Activated CD4-positive, alpha-beta T cell treated with anti-CD3 and anti-CD28 coated beads, Interleukin-2, amount 10 ng/mL, durations not matched to agents 7 days and 5 days (primary cell): ENCODE results near the gene DNLZ. TPM values are rescaled to one million over a fixed set of nuclear protein-coding genes. Genes with fewer than 3 reads are reported as not detected.
A peak's percentile ranks its signal among the peaks of the same experiment; 100 is the strongest.

Experiments used
- CTCF ChIA-PET: fragments of 350-600 bp; sonication (Branson Sonifier 250); formaldehyde crosslinking; loops from one replicate; lab custom pipeline; 2021; ENCODE audit warnings: antibody characterized with exemption; lab: Charles Lee
- POLR2A ChIA-PET: fragments of 350-600 bp; sonication (Branson Sonifier 250); formaldehyde crosslinking; loops from one replicate; lab custom pipeline; 2021; ENCODE audit warnings: antibody characterized with exemption; lab: Charles Lee
- DNase-seq: peaks from one replicate; pipeline ENCODE4 v3.0.0-alpha.2; 2020
- H3K27ac Mint-ChIP-seq: one replicate; pipeline ENCODE4 v1.8.0; 2021; ENCODE audit warnings: mild to moderate bottlenecking, moderate library complexity, mixed read lengths
- H3K27me3 Mint-ChIP-seq: one replicate; pipeline ENCODE4 v1.8.0; 2021; ENCODE audit warnings: mixed read lengths
- H3K36me3 Mint-ChIP-seq: one replicate; pipeline ENCODE4 v1.8.0; 2021; ENCODE audit warnings: low read depth, mixed read lengths
- H3K4me1 Mint-ChIP-seq: one replicate; pipeline ENCODE4 v1.8.0; 2021; ENCODE audit warnings: mixed read lengths
- H3K4me3 Mint-ChIP-seq: one replicate; pipeline ENCODE4 v1.8.0; 2021; ENCODE audit warnings: mild to moderate bottlenecking, moderate library complexity, mixed read lengths
- H3K9me3 Mint-ChIP-seq: one replicate; pipeline ENCODE4 v1.8.0; 2021; ENCODE audit warnings: mixed read lengths
- total RNA-seq, 2 experiments: library from RNA; stranded (reverse); gene quantifications; one replicate each; pipeline ENCODE4 v1.2.3, GENCODE V29; 2021

The DNLZ gene
- total RNA-seq, 2 experiments from 2014 or later: 13.1 to 14.6 TPM

DNA sequence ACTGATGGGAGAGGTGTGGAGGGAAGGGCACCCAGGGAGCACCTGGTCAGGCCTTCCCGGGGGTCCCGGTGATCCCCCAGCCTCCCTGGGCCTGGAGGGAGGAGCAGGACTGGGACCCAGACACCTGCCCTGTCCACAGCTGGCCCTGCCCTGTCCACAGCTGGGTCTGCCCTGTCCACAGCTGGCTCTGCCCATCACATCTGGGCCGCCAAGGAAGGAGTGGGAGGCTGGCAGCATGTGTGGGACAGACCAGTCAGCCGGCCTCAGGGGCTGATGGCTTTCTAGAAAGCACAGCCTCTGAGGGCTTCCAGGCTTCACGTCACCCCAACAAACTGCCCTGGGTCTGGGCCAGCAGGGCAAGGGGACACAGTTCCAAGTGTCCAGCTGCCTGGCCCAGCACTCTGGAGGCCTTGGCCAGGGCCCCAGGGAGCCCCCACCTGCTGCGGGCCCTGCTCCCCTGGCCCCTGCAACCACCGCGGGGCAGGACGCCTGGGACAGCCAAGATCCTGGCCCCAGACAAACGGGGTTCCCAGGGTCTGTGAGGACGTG is 12.2 kb downstream of the DNLZ start:
- no peak for DNase-seq
- H3K27me3 Mint-ChIP-seq: no peaks in the 10 kb centered on the region
- CTCF ChIA-PET: no interaction called here
- H3K4me3 Mint-ChIP-seq: no peak overlapping the region
- no peaks in the 10 kb centered on the region for H3K4me1 Mint-ChIP-seq
- no peaks in the 10 kb centered on the region for H3K36me3 Mint-ChIP-seq
- POLR2A ChIA-PET: no interaction called here
- H3K9me3 Mint-ChIP-seq: no peaks in the 10 kb centered on the region
- H3K27ac Mint-ChIP-seq: no peak overlapping the region

DNA sequence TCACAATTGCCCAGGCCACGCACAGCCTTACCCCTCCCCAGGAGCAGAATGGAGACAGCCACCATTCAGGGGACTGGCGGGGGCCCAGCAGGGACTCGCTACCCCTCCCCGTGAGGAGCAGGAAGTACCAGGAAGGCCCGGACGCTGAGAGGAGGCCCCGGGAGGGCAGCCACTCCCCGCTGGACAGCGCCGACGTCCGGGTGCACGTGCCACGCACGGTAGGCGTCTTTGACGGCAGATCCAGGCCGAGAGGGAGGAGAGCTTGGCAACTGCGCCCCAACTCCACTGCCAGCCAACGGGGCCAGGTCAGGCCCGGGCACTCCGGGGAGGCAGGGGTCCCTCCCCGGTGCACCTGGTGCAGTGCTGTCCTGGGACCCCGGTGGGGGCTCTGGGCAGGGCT is 14.0 kb downstream of the DNLZ start:
- CTCF ChIA-PET: no interaction called here
- no peak for DNase-seq
- Mint-ChIP-seq H3K4me1 (no peaks in the 10 kb centered on the region), H3K4me3 (no peak overlapping the region), H3K27me3 (no peaks in the 10 kb centered on the region), H3K27ac (no peak overlapping the region), H3K9me3 (no peaks in the 10 kb centered on the region), H3K36me3 (no peaks in the 10 kb centered on the region)
- POLR2A ChIA-PET: no interaction called here

DNA sequence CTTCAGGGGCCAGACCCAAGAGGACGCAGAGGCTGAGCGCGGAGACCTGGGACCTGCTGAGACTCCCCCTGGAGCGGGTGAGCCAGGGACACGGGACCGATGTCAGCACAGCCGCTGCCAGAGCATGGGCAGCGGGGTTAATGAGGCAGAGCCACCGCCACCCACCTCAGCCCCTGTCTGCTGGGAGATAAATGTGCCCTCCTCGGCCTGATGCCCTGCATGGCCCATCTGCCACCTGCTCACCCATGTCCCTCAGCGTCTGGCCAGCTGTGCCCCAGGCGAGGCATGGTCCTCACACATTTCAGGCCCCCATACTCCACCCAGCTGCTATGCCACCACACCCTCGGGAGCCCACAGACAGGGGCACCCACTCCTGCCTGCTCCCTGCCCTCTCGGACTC is 14.9 kb downstream of the DNLZ start:
- Mint-ChIP-seq H3K4me3 (no peak overlapping the region), H3K27me3 (no peaks in the 10 kb centered on the region), H3K4me1 (no peaks in the 10 kb centered on the region), H3K9me3 (no peaks in the 10 kb centered on the region), H3K27ac (no peak overlapping the region), H3K36me3 (no peaks in the 10 kb centered on the region)
- POLR2A ChIA-PET: no interaction called here
- CTCF ChIA-PET: no interaction called here
- no peak for DNase-seq

DNA sequence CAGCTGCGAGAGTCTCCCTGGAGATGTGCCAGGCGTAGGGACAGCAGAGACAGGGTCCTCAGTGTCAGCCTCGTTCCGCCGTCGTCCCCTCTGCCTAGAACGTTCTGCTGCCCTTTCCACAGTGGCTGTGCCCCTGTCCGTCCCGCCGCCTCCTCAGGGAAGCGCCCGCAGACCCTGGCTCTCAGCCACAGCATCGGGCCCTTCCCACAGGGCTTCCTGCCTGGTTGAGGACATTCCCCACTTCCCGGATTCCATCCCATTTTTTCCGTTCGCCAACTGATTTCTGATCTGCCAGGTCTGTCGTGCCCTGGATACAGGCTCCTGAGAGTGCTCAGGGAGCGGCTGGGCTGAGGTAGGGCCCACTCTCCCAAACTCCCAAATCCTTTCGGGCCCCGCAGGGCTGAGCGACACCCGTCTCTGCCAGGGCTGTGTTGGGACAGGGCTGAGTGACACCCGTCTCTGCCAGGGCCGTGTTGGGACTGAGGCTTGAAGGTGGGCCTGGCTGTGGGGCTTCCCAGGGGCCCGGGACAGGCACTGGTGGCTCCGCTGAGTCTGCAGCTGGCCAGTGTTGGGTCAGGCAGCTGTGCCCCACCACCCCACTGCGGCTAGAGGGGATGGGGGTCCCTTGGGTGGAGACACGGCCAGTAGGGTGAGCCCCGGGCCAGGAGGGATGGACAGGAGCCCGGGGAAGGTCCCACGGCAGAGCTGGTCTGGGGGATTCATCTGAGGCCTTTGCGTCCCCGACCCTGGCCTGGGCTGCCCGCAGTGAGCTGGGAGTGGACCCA is 15.9 kb downstream of the DNLZ start:
- no peaks in the 10 kb centered on the region for H3K9me3 Mint-ChIP-seq
- POLR2A ChIA-PET: no interaction called here
- no peak overlapping the region for H3K4me3 Mint-ChIP-seq
- DNase-seq: no peak
- CTCF ChIA-PET: interaction anchor here (1.2 kb wide), 1 partner anchor 15 kb away, joined by 4 read pairs; no protein-coding TSS in a partner anchor
- H3K4me1 Mint-ChIP-seq: peaks cover 1% of the 10 kb centered on the region
- no peak overlapping the region for H3K27ac Mint-ChIP-seq
- H3K27me3 Mint-ChIP-seq: no peaks in the 10 kb centered on the region
- no peaks in the 10 kb centered on the region for H3K36me3 Mint-ChIP-seq

DNA sequence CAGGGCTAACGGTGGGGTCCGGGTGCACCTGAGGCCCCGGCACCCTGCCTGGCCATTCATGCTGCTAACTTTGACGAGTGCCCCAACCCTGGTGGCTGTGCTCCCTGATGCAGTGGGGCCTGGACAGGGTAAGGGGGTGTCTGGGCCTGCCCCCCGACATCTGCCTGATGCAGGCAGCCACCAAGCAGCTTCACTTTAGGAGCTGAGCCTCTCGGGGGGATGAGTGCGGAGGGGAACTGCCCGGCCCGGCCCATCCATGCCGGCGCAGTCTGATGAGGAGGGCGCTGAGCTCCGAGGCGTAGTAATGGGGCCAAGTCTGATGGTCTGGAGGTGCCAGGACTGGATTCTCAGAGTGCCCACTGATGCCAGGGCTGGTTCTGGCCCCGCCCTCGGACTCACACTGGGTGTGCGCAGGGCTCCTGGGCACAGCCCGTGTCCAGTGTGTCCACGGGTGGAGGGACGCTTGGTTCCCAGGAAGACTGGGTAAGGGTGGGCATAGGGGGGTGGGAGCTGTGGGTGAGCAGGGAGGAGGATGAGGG is 16.5 kb downstream of the DNLZ start:
- peaks cover 1% of the 10 kb centered on the region for H3K4me1 Mint-ChIP-seq
- H3K27ac Mint-ChIP-seq: no peak overlapping the region
- no peak overlapping the region for H3K4me3 Mint-ChIP-seq
- ChIA-PET POLR2A (no interaction called here), CTCF (interaction anchor here (1.2 kb wide), 1 partner anchor 15 kb away, joined by 4 read pairs; no protein-coding TSS in a partner anchor)
- no peaks in the 10 kb centered on the region for H3K27me3 Mint-ChIP-seq
- no peak for DNase-seq
- no peaks in the 10 kb centered on the region for H3K36me3 Mint-ChIP-seq
- H3K9me3 Mint-ChIP-seq: no peaks in the 10 kb centered on the region

DNA sequence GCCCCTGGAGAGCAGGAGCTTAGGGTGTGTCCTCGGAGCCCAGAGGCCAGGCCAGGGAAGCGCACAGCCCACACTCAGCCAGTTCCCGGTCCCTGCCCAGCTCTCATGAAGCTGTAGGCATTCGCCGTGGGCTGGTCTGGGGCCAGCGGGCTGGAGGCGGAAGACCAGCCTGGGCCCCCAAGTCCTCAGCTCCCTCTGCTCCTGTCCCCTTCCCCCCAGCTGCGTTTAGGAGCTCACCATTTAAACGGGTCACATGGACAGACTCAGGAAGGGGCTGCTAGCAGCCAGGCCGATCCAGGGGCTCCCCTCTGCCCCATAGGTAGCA is 17.4 kb downstream of the DNLZ start:
- DNase-seq: no peak
- no peaks in the 10 kb centered on the region for H3K36me3 Mint-ChIP-seq
- H3K27me3 Mint-ChIP-seq: no peaks in the 10 kb centered on the region
- ChIA-PET POLR2A (no interaction called here), CTCF (interaction anchor here (0.7 kb wide), 1 partner anchor 17 kb away, joined by 4 read pairs; the partner anchor contains the start of gene DNLZ)
- H3K4me3 Mint-ChIP-seq: no peak overlapping the region
- no peaks in the 10 kb centered on the region for H3K9me3 Mint-ChIP-seq
- H3K4me1 Mint-ChIP-seq: peaks cover 1% of the 10 kb centered on the region
- H3K27ac Mint-ChIP-seq: no peak overlapping the region

DNA sequence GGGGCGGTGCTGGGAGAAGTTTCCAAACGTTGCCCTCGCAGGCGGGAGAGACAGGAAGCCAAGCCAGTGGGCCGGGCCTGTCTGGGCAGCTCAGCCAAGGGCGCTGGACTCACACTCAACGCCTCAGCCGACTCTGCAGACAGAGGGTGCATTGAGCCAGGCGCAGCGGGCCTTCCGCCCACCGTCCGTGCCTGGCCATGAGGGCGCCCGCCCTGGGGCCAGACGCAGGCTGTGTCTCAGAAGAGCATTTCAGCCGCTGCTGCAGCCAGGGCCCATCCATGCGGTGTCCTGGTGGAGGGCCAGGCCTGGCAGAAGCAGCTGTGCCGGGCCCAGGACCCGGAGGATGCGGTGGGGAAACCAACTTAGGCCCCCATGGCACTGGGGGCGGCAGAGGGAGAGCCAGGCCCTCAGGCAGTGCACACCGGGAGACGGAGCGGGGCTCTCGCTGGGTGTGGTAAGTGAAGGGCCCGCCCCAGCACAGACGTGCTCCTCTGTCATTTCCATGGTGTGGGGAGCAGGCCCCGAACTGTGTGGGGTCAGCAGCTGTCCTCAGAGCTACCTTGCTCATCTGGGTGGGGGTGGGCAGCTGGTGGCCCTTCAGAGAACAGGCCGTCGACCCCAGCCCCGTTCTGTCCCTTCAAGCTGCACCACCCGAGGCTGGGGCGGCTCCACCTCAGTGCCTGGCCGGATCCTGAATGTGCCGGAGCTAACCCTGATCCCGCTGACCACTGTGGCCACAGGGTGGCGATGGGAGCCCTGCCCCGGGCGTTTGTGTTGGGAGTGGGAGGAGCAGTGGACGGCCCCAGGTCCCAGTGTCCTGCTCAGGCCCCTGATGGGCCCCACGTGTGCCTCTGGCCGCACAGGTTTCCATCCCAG is 18.0 kb downstream of the DNLZ start:
- Mint-ChIP-seq H3K27ac (no peak overlapping the region), H3K4me3 (no peak overlapping the region), H3K9me3 (no peaks in the 10 kb centered on the region), H3K4me1 (peaks cover 1% of the 10 kb centered on the region), H3K27me3 (no peaks in the 10 kb centered on the region), H3K36me3 (no peaks in the 10 kb centered on the region)
- DNase-seq: no peak
- ChIA-PET POLR2A (no interaction called here), CTCF (interaction anchor here (0.7 kb wide), 1 partner anchor 18 kb away, joined by 4 read pairs; the partner anchor contains the start of gene DNLZ)

DNA sequence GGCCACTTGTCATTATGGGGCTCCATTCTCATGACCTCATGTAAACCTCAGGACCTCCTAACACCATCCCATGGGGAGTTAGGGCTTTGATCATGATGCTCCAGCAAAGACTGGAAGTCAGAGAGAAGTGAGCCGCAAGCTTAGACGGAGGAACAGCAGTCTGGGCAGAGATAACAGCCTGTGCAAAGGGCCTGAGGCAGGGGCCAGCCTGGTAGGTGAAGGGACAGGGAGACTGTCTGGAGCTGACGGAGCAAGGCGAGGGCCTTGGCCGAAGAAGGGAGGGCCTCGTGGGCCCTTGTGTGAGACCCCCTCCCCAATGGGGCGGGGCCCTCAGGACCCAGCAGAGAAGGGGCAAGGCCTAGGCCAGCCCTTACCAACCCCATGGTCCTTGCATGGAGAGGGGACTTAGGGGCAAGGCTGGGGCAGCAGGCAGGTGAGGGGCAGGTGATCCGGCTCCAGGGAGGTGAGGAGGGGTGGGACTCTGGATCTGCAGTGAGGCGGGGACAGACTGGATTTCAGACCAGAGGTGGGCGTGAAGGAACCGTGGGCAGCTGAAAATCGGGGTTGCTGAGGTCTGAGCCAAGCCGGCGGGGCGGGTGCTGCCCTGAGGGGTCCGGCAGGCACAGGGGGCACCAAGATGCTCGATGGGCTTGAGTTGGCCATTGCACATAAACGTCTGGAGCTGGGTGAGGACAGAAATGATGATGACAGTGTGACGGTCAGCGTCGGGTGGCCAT is 18.8 kb downstream of the DNLZ start:
- ChIA-PET CTCF (no interaction called here), POLR2A (no interaction called here)
- Mint-ChIP-seq H3K27me3 (no peaks in the 10 kb centered on the region), H3K9me3 (no peaks in the 10 kb centered on the region), H3K4me3 (no peak overlapping the region), H3K4me1 (peaks cover 1% of the 10 kb centered on the region), H3K27ac (no peak overlapping the region), H3K36me3 (no peaks in the 10 kb centered on the region)
- DNase-seq: no peak

DNA sequence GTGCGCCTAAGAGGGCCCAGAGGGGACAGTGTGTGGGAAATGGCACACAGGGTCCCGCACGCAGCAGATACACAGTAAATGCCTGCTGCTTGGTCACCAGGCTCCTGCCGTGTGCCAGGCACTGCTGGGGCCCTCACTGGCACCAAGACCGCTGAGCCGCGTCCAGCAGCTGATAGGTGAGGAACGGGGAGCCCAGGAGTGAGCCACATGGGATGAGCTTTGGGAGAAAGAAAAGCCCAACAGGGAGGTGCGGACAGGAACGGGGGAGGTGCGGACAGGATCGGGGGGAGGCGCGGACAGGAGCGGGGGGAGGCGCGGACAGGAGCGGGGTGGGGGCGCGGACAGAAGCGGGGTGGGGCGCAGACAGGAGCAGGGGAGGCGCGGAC is 19.7 kb downstream of the DNLZ start:
- no peak overlapping the region for H3K27ac Mint-ChIP-seq
- peaks cover 1% of the 10 kb centered on the region for H3K4me1 Mint-ChIP-seq
- no peak for DNase-seq
- no peaks in the 10 kb centered on the region for H3K9me3 Mint-ChIP-seq
- CTCF ChIA-PET: interaction anchor here (0.7 kb wide), 1 partner anchor 42 kb away, joined by 3 read pairs; no protein-coding TSS in a partner anchor
- POLR2A ChIA-PET: no interaction called here
- H3K4me3 Mint-ChIP-seq: no peak overlapping the region
- no peaks in the 10 kb centered on the region for H3K36me3 Mint-ChIP-seq
- no peaks in the 10 kb centered on the region for H3K27me3 Mint-ChIP-seq

DNA sequence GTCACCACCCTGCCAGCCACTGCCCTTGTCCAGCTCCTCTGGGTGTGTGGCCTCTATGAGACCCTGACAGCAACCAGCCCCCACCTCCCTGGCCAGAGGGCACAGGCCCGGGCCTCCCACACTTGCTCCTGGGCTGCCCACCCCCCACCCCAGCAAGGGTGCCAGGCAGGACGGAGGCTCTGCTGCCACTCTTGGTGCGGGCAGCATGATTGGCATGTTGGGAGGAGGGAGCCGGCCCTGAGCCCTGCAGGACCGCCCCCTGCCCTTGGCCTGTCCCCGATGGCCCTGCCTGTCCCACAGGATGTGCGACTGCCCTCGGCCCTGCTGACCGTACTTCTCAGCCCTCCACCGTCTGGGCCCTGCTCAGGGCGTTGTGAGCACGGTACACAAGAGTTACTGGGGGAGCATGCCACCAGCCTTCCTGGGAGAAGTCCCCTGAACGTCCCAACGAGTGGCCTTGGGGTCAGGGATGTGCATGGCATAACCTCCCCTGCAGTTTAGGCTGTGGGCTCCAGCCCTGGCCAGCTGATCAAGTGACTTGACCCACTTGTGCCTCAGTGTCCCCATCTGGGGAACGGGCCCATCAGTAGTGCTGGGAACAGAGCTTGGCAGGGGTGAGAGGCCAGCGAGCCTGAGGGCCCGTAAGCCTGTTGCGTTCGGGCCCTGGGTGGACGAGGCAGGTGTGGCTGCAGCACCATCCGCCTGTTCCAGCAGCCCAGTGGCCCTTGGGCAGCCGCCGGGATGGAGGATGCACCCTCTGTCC is 20.2 kb downstream of the DNLZ start:
- DNase-seq: no peak
- ChIA-PET CTCF (interaction anchor here (0.7 kb wide), 1 partner anchor 42 kb away, joined by 3 read pairs; no protein-coding TSS in a partner anchor), POLR2A (no interaction called here)
- Mint-ChIP-seq H3K27ac (no peak overlapping the region), H3K4me3 (no peak overlapping the region), H3K36me3 (no peaks in the 10 kb centered on the region), H3K4me1 (peaks cover 1% of the 10 kb centered on the region), H3K9me3 (no peaks in the 10 kb centered on the region), H3K27me3 (no peaks in the 10 kb centered on the region)

DNA sequence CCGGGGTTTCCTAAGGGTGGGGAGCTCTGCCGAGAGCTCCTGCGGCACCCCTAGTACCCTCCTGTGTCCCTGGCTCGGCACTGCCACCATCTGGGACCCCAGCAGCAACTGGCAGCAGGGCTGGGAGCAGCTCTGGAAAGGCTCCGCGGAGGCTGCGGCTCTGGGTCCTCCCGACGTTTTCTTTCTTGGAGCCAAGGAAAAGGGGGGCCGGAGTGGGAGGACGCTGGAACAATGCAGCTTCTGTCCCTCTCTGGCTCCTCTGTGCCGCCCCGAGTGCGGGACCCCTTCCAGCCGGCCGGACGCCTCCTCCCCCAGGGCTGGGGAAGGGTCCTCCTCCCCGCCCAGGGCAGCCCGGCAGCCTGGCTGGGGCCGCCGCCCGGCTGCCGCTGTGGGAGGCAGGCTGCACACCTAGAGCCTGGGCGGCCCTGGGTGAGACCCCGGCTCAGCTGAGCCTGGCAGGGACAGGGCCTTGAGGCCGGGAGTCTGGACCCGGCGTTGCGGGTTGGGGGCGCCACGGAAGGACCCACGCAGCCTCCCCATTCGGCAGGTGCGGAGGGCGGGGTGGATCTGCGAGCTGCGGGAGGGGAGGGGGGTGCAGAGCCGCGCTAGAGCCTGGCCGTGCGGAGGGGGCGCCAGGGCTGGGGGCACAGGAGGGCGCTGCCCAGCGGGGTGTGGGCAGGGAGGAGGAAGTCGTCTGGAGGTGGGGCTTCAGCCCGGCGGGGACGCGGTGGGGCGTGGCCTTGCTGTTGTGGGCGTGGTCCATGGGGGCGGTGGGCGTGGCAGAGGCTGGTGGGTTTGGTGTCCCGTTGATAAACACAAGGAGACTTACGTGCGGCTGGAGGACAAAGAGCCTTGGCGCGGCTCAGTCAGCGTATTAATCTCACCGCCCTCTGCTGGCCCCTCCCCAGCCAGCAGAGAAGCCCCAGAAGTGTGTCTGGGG is 21.1 kb downstream of the DNLZ start:
- Mint-ChIP-seq H3K27ac (no peak overlapping the region), H3K4me3 (no peak overlapping the region), H3K4me1 (peaks cover 1% of the 10 kb centered on the region), H3K36me3 (no peaks in the 10 kb centered on the region), H3K27me3 (no peaks in the 10 kb centered on the region), H3K9me3 (no peaks in the 10 kb centered on the region)
- CTCF ChIA-PET: no interaction called here
- peak; percentile 61 for DNase-seq
- POLR2A ChIA-PET: no interaction called here
